Inflammatory macrophage treated with lipopolysaccharide for 1 hour (primary cell): ENCODE results near the gene FLRT2.

Source experiments
- DNase-seq, 2 donors: peaks; one replicate each; pipeline ENCODE4 v3.0.0-alpha.2; 2020 to 2022

Gene FLRT2

GRCh38 chr14:85686908-85687307, 157.0 kb downstream of the FLRT2 start:
- peak; percentile 7 to 35 for DNase-seq

- no peak for DNase-seq
These were observed 157.5 kb downstream of the FLRT2 start for GRCh38 chr14:85687456-85687855.

GRCh38 chr14:85688006-85688405, 158.1 kb downstream of the FLRT2 start:
- peak; percentile 6 to 17 for DNase-seq

- DNase-seq: no peak
These were observed 165.4 kb downstream of the FLRT2 start for GRCh38 chr14:85695300-85695699.

GRCh38 chr14:85701116-85701515, 171.2 kb downstream of the FLRT2 start:
- DNase-seq: no peak

GRCh38 chr14:85701763-85702162, 171.8 kb downstream of the FLRT2 start:
- no peak for DNase-seq

- DNase-seq: no peak
These were observed 172.2 kb downstream of the FLRT2 start for GRCh38 chr14:85702191-85702590.

- DNase-seq: no peak
These were observed 173.1 kb downstream of the FLRT2 start for GRCh38 chr14:85702997-85703396.
